ENCODE results near the gene NMT1.

DNA sequence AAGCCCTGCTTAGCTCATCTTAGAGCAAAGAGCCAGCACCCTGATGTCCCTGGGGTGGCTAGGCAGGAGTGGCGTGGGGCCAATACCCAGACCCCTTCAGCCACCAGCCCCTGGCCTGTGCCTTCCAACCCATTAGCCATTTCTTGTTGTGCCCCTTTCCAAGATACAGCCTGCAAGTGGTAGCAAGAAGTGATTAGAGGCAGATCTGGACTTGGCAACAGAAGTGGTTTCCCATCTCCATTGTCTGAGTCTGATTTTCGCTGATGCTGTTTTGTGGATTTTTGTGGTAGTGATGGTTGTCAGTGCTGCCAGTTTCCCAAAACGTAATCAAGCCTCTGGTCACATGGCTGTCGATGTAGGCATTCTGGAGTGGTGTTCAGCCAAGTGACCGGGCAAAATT lies 45.5 kb downstream of the NMT1 start:
- TF ChIP-seq, protein P1, sequence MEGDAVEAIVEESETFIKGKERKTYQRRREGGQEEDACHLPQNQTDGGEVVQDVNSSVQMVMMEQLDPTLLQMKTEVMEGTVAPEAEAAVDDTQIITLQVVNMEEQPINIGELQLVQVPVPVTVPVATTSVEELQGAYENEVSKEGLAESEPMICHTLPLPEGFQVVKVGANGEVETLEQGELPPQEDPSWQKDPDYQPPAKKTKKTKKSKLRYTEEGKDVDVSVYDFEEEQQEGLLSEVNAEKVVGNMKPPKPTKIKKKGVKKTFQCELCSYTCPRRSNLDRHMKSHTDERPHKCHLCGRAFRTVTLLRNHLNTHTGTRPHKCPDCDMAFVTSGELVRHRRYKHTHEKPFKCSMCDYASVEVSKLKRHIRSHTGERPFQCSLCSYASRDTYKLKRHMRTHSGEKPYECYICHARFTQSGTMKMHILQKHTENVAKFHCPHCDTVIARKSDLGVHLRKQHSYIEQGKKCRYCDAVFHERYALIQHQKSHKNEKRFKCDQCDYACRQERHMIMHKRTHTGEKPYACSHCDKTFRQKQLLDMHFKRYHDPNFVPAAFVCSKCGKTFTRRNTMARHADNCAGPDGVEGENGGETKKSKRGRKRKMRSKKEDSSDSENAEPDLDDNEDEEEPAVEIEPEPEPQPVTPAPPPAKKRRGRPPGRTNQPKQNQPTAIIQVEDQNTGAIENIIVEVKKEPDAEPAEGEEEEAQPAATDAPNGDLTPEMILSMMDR (CRISPR knock-in tag; IDR thresholded peaks at IDR 0.05), result no peak
- no peak for TF ChIP-seq MEIS2 (CRISPR knock-in tag; IDR thresholded peaks at IDR 0.05)
- TF ChIP-seq KAT8 (CRISPR knock-in tag; IDR thresholded peaks at IDR 0.05), result no peak
- TF ChIP-seq POLR2A (IDR thresholded peaks at IDR 0.05; ENCODE audit: insufficient read depth in 1 of 2, low read depth in 2 of 2, low read length in 2 of 2), result no peak
- TF ChIP-seq NR1H2 (CRISPR knock-in tag; IDR thresholded peaks at IDR 0.05; ENCODE audit: borderline replicate concordance, low read depth), result no peak
- no peak for TF ChIP-seq RFX5 (IDR thresholded peaks at IDR 0.05; ENCODE audit: low read depth, low read length)
- TF ChIP-seq NR2F6 (IDR thresholded peaks at IDR 0.05), result no peak
- TF ChIP-seq NR2F6 (CRISPR knock-in tag; IDR thresholded peaks at IDR 0.05), result no peak

Measured in HepG2 (cell line).